Smooth muscle cell (in vitro differentiated cells): ENCODE measurements around the gene NRM. TPM values are rescaled to one million over a fixed set of nuclear protein-coding genes. Genes with fewer than 3 reads are reported as not detected.

Source experiments
- DNase-seq: peaks from one replicate; lab custom pipeline; 2025; ENCODE audit not compliant: unreplicated experiment; lab: John Stamatoyannopoulos, UW
- H2AFZ ChIP-seq: fragments of 200-600 bp; sonication (generic); 2 replicates; pipeline ENCODE4 v1.6.0; 2016; ENCODE audit warnings: antibody characterized with exemption, low read depth, mild to moderate bottlenecking
- H3F3A ChIP-seq: fragments of 200-600 bp; sonication (generic); 2 replicates; pipeline ENCODE4 v1.6.0; 2017; ENCODE audit warnings: antibody characterized with exemption, low read depth
- H3K27ac ChIP-seq: fragments of 200-600 bp; sonication (generic); 2 replicates; pipeline ENCODE4 v1.5.1; 2016; ENCODE audit warnings: low read depth, mild to moderate bottlenecking
- H3K27me3 ChIP-seq: fragments of 200-600 bp; sonication (generic); 2 replicates; pipeline ENCODE4 v1.6.1; 2016; ENCODE audit warnings: low read depth, mild to moderate bottlenecking
- H3K36me3 ChIP-seq: fragments of 200-600 bp; sonication (generic); 2 replicates; pipeline ENCODE4 v1.5.1; 2016; ENCODE audit warnings: low read depth
- H3K4me1 ChIP-seq: fragments of 200-600 bp; sonication (generic); 2 replicates; pipeline ENCODE4 v1.5.1; 2016; ENCODE audit warnings: low read depth
- H3K4me2 ChIP-seq: fragments of 200-600 bp; sonication (generic); 2 replicates; pipeline ENCODE4 v1.6.0; 2016; ENCODE audit warnings: mild to moderate bottlenecking
- H3K4me3 ChIP-seq: fragments of 200-600 bp; sonication (generic); 2 replicates; pipeline ENCODE4 v1.5.1; 2016; ENCODE audit warnings: mild to moderate bottlenecking
- H3K79me2 ChIP-seq: fragments of 200-600 bp; sonication (generic); 2 replicates; pipeline ENCODE4 v1.6.0; 2016; ENCODE audit warnings: low read depth, mild to moderate bottlenecking
- H3K9ac ChIP-seq: fragments of 200-600 bp; sonication (generic); 2 replicates; pipeline ENCODE4 v1.6.0; 2016; ENCODE audit warnings: low read depth
- H3K9me3 ChIP-seq: fragments of 200-600 bp; sonication (generic); replicated peaks from 2 replicates; pipeline ENCODE4 v1.5.1; 2016; ENCODE audit warnings: low read depth
- H4K20me1 ChIP-seq: fragments of 200-600 bp; sonication (generic); 2 replicates; pipeline ENCODE4 v1.6.0; 2016; ENCODE audit warnings: low read depth
- CTCF ChIP-seq: fragments of 200-600 bp; sonication (generic); IDR thresholded peaks from 2 replicates; pipeline ENCODE4 v1.5.1; 2017; ENCODE audit warnings: borderline replicate concordance, mild to moderate bottlenecking, antibody characterized with exemption; ENCODE audit not compliant: insufficient read depth, poor library complexity, severe bottlenecking
- WGBS: methylation state at CpG from one replicate; pipeline ENCODE4 v1.1.7; 2016; ENCODE audit warnings: low lambda C conversion rate; 5-methylcytosine and 5-hydroxymethylcytosine counted together
- polyA plus RNA-seq: library from polyadenylated mRNA; unstranded; fragments of >200 nt; fragmentation: Nextera tagmentation; extraction: Ambion mirVana; gene quantifications from 2 replicates; pipeline ENCODE4 v1.2.1, GENCODE V29; 2016
- total RNA-seq: library from RNA; depleted of rRNA; stranded (reverse); fragments of >200 nt; gene quantifications from 2 replicates; pipeline ENCODE4 v1.2.3, GENCODE V29; 2014

The NRM gene
- total and polyA plus RNA-seq, 2 experiments from 2014 or later: 25.8 to 28.5 TPM

- Histone ChIP-seq H3K4me1 (peaks cover 10% of the 10 kb centered on the region), H2AFZ (no peak overlapping the region), H3K4me2 (no peak overlapping the region), H3K4me3 (no peak overlapping the region), H3K27me3 (no peaks in the 10 kb centered on the region), H3K9ac (no peak overlapping the region), H3K27ac (no peak overlapping the region), H3F3A (no peaks in the 10 kb centered on the region), H3K9me3 (no peaks in the 10 kb centered on the region), H3K79me2 (peaks cover 9% of the 10 kb centered on the region), H4K20me1 (no peaks in the 10 kb centered on the region), H3K36me3 (no peaks in the 10 kb centered on the region)
- DNase-seq: no peak
- no peak for TF ChIP-seq CTCF
- WGBS: 100% methylated on average over 1 of the region's 1 CpG
Measured at GRCh38 chr6:30711758-30712380, 21.1 kb upstream of the NRM start.

- Histone ChIP-seq H3K4me2 (no peak overlapping the region), H3K9ac (no peak overlapping the region), H3K27me3 (no peaks in the 10 kb centered on the region), H3K27ac (no peak overlapping the region), H3F3A (no peaks in the 10 kb centered on the region), H2AFZ (no peak overlapping the region), H4K20me1 (no peaks in the 10 kb centered on the region), H3K9me3 (no peaks in the 10 kb centered on the region), H3K36me3 (no peaks in the 10 kb centered on the region), H3K4me1 (no peaks in the 10 kb centered on the region), H3K4me3 (no peak overlapping the region), H3K79me2 (no peaks in the 10 kb centered on the region)
- TF ChIP-seq CTCF: no peak
- 95% methylated on average over 2 of the region's 2 CpGs for WGBS
- DNase-seq: no peak
Measured at GRCh38 chr6:30709101-30709868, 18.5 kb upstream of the NRM start.

- Histone ChIP-seq H3K4me3 (no peak overlapping the region), H3K9ac (no peak overlapping the region), H3K4me1 (no peaks in the 10 kb centered on the region), H2AFZ (no peak overlapping the region), H3K27ac (no peak overlapping the region), H3K9me3 (no peaks in the 10 kb centered on the region), H3K79me2 (no peaks in the 10 kb centered on the region), H3K4me2 (no peak overlapping the region), H3F3A (no peaks in the 10 kb centered on the region), H3K36me3 (no peaks in the 10 kb centered on the region), H3K27me3 (no peaks in the 10 kb centered on the region), H4K20me1 (no peaks in the 10 kb centered on the region)
- no peak for DNase-seq
- WGBS: 98% methylated on average over 6 of the region's 6 CpGs
- TF ChIP-seq CTCF: no peak
Measured at GRCh38 chr6:30707281-30707850, 16.6 kb upstream of the NRM start.

DNA sequence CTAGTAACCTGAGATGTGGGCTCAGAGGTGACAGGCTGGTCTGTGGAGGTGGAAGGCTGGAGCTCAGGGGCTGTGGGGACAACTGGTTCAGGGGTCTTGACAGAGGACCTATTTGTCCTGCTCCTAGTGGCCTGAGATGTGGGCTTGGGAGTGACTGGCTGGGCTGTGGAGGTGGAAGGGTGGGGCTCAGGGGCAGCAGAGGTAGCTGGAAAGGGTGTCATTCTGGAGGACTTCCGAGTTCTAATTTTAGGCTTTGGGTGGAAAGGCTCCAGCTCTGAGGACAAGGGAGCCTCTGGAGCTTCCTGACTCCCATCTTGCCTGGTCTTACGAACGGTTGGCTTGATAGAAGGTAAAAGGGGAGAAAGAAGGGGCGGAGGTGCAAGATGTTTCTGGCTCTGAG lies 14.8 kb upstream of the NRM start:
- Histone ChIP-seq H3K27me3 (no peaks in the 10 kb centered on the region), H3K9ac (no peak overlapping the region), H2AFZ (no peak overlapping the region), H3K36me3 (no peaks in the 10 kb centered on the region), H4K20me1 (no peaks in the 10 kb centered on the region), H3K4me3 (no peak overlapping the region), H3K9me3 (no peaks in the 10 kb centered on the region), H3K4me1 (no peaks in the 10 kb centered on the region), H3K27ac (no peak overlapping the region), H3F3A (no peaks in the 10 kb centered on the region), H3K79me2 (no peaks in the 10 kb centered on the region), H3K4me2 (no peak overlapping the region)
- no peak for DNase-seq
- TF ChIP-seq CTCF: no peak
- WGBS: 100% methylated on average over 4 of the region's 4 CpGs
